Activated T-cell treated with anti-CD3 and anti-CD28 coated beads, Interleukin-2, amount 50 U/mL, for 1 hour (primary cell): ENCODE data around the gene ADGRD1.

ENCODE experiments used
- DNase-seq: peaks from one replicate; pipeline ENCODE4 v3.0.0-alpha.2; 2020

ADGRD1 gene

GRCh38 chr12:131077931-131078391 lies 124.3 kb downstream of the ADGRD1 start:
- no peak for DNase-seq

DNA sequence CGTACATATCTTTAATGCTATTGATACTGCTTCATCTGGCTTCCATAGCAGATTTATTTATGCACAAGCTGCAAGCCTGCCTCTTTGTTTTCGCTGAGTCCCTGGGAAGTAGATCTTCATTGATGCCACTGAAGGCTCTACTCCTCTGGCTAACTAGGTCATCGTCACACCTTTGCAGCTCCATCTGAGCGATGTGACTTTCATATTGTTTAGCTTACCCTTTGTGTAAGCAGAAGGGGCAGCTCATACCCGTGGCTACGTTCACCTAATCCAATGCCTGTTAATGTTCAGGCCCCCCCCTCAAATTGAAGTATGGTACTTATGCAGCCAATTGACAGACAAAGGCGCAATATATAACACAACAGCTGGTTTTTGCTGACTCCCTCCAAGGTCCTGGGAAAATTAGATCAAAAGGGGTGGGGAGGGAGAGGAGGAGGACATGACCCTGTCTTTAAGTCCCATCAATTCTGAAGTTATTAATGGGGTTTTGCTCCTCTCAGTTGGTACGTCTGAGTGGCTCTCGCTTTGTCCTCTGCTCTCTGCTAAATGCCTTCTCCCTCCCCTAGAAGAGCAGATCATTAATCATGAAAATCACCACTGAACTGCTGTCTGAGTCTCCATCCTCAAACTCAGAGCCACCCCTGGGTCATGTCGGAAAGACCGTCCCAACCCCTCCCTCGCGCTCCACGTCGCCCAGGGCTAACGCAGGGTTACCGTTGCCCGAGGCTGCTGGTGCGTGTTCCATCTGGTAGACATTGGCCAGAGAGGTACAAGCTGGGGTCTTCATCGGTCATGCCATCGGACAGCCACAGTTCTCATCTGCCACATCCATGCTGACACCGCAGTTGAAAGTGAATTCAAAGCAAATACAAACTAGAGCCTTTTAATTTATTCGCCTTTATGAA lies 128.8 kb downstream of the ADGRD1 start:
- DNase-seq, result no peak

GRCh38 chr12:131084341-131085011 lies 130.8 kb downstream of the ADGRD1 start:
- no peak for DNase-seq

GRCh38 chr12:131085125-131085815 lies 131.6 kb downstream of the ADGRD1 start:
- DNase-seq, result no peak

DNA sequence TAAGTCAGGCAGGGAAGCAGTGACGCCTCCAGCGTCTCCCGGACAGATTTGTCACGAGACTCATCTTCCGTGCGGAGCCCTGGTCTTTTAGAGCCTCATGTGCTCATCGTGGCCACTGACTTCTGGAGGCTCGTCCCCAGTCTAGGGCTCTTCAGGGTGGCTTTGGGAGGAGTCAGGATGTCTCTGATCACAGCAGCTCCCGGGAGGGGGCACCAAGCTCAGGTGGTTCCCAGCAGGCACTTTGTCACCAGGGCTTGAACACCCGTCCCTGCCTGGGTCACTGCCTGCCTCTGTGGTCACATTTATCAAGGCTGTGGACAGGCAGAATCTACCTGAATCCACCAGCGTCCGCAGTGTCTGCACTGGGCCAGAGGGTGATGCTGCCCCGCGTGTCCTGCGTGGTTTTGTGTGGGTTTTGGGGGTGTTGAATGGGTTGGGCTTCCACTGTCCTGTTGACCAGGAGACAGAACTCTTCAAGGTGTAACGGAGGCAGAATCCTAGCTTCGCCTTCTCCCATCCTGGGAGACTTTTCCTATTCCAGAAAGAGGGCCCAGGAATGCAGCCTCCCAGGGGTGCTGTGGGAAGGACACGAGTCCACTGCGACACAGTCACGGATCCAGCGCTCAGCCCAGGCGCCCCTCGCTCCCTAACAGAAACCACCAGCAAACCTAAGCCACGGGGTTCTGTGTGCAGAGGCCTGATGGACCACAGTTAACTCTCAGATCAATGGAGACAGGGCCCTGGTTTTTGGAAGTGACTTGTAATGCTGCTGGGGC lies 132.3 kb downstream of the ADGRD1 start:
- no peak for DNase-seq

- DNase-seq, result no peak
Measured at GRCh38 chr12:131087302-131087818, 133.7 kb downstream of the ADGRD1 start.

DNA sequence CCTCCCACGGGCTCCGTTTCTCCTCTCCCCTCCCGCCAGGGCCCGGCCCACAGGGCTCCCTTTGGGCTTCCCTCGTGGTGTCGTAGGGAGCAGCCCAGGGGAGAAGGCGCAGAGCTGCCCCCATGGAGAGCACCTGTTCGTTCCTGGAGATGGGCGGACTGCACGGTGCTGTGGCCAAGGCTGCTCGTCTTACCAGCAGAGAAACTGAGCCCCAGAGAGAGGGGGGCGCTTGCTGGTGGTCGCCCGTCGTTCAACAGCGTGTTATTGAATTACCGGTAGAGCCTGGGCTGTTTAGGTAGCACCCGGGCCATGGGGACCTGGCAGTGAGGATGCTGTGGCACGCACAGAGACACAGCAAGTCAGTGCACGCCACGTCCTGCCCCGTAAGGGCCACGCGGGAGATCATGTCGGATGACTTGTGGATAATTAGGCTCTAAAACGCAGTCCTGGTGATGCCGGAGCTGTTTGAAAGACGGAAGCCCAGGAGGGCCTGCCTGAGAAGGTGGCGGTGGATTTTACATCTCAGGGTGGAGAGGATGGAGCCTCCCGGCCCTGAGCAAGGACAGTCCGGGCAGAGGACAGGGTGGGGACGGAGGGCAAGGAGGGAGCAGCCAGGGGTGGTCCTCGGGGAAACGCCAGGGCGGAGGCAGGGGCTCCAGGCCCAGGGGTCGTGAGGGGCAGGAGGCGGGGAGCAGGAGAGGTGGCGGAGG lies 134.4 kb downstream of the ADGRD1 start:
- DNase-seq, result no peak

GRCh38 chr12:131088701-131089530 lies 135.2 kb downstream of the ADGRD1 start:
- no peak for DNase-seq

- DNase-seq, result no peak
Measured at GRCh38 chr12:131089531-131090273, 136.0 kb downstream of the ADGRD1 start.

DNA sequence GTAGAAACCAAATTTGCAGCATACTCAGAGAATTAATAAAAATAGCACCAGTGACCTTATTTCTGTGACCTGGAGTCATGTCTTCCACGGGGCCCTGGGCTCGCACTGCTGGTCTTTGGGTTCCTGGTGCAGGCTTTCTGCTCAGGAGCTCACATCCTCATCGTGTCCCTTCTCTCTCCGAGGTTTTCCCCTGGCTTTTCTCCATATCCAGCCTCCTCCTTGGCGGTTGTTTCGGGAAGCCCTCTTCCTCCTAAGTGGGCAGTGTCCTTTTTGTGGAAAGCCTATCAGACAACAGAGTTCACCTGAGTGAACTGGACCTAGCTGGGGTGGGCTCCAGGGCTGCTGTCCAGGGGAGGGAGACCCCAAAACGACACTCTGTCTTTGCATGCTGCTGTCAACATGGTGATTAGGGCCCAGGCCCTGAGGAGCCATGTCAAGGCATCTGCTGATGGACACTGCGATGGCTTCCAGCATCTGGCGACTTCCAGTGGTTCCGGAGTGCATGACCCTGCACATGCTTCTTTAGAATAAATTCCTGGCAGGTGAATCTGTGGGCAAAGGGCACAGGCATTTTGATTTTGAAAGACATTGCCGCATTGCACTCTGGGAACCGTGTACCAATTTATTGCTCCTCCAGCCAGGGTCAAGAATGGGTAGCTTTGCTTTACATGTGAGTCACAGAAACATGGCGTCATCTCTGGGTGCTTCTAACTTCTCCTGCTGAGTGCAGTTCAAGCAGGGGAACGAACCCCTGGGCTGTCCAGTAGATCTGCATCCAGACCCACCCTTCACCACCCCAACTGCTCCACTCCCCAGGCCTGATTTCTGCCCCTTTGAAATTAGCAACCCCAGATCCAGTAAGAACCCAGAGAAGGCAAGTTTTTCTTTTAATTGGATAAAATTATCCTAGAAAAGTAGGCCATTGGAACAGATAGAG lies 136.8 kb downstream of the ADGRD1 start:
- DNase-seq, result no peak

- no peak for DNase-seq
Measured at GRCh38 chr12:131091413-131091975, 137.8 kb downstream of the ADGRD1 start.

GRCh38 chr12:131091976-131092691 lies 138.4 kb downstream of the ADGRD1 start:
- no peak for DNase-seq

GRCh38 chr12:131092901-131093603 lies 139.3 kb downstream of the ADGRD1 start:
- DNase-seq, result no peak

GRCh38 chr12:131093604-131093955 lies 139.9 kb downstream of the ADGRD1 start:
- DNase-seq, result no peak

GRCh38 chr12:131093971-131094830 lies 140.5 kb downstream of the ADGRD1 start:
- no peak for DNase-seq
